OCI-M2 (cell line): ENCODE measurements around the gene STX16.

ENCODE experiments used
- DNase-seq: peaks from one replicate; lab custom pipeline; 2025; ENCODE audit not compliant: unreplicated experiment; lab: John Stamatoyannopoulos, UW

The STX16 gene

GRCh38 chr20:58696411-58696961 lies 45.4 kb downstream of the STX16 start:
- DNase-seq = no peak

GRCh38 chr20:58697201-58697866 lies 46.3 kb downstream of the STX16 start:
- DNase-seq = no peak

GRCh38 chr20:58697867-58698703 lies 47.0 kb downstream of the STX16 start:
- no peak for DNase-seq

GRCh38 chr20:58698741-58699622 lies 47.9 kb downstream of the STX16 start:
- DNase-seq = no peak

- no peak for DNase-seq
Measured at GRCh38 chr20:58699623-58700107, 48.6 kb downstream of the STX16 start.

- DNase-seq = no peak
Measured at GRCh38 chr20:58700121-58700821, 49.2 kb downstream of the STX16 start.

GRCh38 chr20:58700823-58701222 lies 49.7 kb downstream of the STX16 start:
- no peak for DNase-seq

- no peak for DNase-seq
Measured at GRCh38 chr20:58701431-58702160, 50.5 kb downstream of the STX16 start.

GRCh38 chr20:58702161-58702510 lies 51.1 kb downstream of the STX16 start:
- no peak for DNase-seq

- no peak for DNase-seq
Measured at GRCh38 chr20:58702859-58703648, 52.0 kb downstream of the STX16 start.

- DNase-seq = no peak
Measured at GRCh38 chr20:58703765-58704371, 52.8 kb downstream of the STX16 start.

- no peak for DNase-seq
Measured at GRCh38 chr20:58705208-58705926, 54.3 kb downstream of the STX16 start.

GRCh38 chr20:58706150-58706892 lies 55.2 kb downstream of the STX16 start:
- DNase-seq = no peak

GRCh38 chr20:58706975-58707681 lies 56.0 kb downstream of the STX16 start:
- DNase-seq = no peak

- no peak for DNase-seq
Measured at GRCh38 chr20:58707770-58708169, 56.7 kb downstream of the STX16 start.

GRCh38 chr20:58708246-58708931 lies 57.3 kb downstream of the STX16 start:
- no peak for DNase-seq
